Activated T-helper 9 cell treated with anti-CD3 and anti-CD28 coated beads, Interleukin-2, amount 50 U/mL, for 16 hours (primary cell): Measurements from ENCODE around the gene SIRPA.

Experiments used
- DNase-seq: peaks from one replicate; pipeline ENCODE4 v3.0.0-alpha.2; 2020; ENCODE audit warnings: low read depth

Gene SIRPA

DNA sequence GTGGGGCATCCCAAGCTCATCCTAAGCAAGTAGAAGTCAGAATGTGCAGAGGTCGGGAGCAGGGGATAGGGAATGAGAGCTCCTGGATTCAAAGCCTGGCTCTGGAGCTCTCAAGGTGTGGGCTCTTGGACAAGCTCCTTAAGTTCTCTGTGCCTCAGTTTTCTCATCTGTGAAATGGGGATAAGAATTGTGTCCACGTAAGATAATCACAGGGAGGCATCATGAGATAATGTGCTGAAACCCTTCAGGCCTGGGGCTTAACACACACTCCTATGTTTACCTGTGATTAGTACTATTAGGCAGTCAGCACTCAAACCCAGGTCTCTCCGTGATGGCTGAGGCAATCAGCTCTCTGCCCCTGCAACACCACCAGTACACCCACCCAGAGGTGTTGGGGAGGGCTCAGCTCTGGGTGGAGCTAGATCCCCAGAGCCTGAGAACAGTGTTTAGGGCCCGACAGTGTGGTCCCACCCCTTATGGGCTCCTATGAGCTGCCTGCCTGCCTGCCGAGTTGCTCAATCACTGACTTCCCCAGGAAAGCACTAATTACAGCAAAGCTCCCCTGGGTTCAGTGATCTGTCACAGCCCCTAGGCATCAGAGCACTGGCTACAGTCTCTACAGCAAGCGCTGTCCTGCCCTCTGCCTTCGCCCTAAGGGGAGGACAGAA, 6.3 kb upstream of the SIRPA start:
- DNase-seq = no peak

DNA sequence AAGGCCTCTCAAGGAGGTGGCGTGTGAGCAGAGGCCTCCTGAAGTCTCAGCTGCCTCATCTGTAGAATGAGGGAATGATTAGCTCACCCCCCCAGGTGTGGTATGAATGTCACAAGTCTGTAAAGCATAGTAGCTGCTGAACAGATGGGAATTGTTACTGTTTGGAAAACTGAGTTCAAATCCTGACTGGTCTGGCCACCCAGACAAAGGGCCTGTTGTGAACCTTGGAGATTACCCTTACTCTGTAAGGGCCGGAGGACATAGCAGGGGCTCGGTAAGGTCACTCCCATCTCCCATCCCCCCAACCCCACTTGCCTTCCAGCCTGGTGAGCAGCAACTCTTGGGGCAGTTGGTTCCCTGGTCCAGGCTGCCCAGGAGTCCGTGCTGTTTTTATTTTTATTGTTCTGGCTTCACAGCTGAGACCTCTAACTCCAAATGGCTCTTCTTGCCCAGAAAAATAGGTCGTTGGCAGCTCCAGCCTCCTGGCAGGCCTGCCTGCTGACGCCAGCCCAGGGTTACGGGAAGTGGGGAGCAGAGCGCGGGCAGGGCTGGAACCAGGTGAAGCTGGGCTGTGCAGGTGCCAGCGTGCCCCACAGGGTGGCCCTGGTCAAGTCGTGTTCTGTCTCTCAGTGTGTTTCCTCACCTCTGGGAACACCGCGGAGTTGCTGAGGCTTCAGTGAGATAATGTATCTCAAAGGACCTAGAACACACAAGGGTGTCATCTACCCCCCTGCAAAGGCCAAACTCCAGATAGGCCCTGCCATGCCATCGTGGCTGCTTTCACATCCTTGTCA, 4.5 kb upstream of the SIRPA start:
- no peak for DNase-seq

- DNase-seq = no peak
Observed at GRCh38 chr20:1891263-1892118, 3.7 kb upstream of the SIRPA start.

DNA sequence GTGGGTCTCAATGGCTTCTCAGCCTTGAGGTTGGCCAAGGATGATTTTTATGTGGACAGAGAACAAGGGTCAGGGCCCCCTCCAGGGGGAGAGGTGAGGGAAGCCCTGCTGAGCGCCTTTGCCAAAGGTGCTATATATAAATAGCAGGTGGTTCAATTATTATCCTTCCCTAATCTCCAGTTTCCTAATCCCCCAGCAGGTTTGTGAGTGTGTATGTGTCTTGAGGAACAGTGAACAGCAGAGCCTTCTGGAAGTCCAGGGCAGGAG, 3.2 kb upstream of the SIRPA start:
- DNase-seq = no peak

GRCh38 chr20:1893721-1894470, 1.3 kb upstream of the SIRPA start:
- no peak for DNase-seq

DNA sequence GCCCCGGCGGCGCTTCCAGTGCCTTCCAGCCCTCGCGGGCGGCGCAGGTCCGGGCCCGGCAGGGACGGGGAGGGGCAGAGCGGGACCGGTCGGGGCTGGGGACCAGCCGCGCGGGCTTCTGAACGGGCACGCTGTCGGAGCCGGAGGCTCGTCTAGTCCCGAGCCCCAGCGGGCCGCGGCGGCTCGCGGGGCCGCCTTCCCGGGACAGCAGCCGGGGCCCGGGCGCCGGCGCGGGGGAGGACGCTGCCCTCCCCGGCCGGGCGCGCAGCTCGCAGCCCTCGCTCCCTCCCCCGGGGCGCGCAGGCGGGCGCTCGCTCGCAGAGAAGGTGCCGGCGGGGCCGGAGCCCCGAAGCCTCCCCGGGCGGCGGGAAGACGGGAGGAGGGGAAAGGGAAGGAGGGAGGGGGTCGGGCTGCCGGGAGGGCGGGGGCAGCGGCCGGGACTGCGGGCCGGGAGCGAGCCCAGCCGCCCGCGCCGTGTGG, 696 bp upstream of the SIRPA start:
- DNase-seq = no peak

DNA sequence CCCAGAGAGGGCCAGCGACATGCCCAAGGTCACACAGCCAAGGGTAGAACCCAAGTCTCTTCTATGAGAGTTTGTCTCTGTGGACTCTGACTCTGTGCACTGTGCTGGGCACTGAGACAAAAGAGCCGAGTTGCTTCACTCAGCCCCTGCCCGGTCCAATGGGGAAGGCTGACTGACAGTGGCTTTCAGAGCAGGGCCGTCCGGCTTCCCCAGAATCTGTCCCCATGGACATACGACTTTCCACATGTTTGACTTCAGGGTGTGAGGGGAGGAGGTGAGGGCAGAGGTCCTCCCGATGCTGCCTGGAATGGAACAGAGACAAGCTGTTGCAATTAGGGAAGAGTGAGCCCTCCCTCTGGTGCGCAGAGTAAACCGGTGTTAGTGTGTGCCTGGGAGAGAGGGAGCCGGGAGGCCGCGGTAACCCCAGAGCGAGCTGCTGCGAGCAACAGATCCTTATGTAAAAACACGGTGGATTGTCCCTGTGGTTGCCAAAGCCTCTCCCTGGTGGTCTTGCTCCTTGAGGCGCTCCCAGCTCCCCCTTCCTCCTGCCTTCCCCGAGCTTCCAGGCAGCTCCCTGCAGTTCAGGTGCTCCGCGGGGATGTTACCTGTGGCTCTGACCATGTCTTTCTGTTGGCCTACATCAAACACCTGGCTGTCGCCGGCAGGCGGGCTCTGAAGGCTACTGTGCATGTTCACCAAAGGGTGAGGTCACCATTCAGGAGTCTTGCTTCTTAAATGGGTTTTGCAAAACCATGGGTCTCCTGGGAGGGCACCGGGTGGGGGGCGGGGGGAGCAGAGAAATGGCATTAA, 672 bp downstream of the SIRPA start:
- DNase-seq = no peak

DNA sequence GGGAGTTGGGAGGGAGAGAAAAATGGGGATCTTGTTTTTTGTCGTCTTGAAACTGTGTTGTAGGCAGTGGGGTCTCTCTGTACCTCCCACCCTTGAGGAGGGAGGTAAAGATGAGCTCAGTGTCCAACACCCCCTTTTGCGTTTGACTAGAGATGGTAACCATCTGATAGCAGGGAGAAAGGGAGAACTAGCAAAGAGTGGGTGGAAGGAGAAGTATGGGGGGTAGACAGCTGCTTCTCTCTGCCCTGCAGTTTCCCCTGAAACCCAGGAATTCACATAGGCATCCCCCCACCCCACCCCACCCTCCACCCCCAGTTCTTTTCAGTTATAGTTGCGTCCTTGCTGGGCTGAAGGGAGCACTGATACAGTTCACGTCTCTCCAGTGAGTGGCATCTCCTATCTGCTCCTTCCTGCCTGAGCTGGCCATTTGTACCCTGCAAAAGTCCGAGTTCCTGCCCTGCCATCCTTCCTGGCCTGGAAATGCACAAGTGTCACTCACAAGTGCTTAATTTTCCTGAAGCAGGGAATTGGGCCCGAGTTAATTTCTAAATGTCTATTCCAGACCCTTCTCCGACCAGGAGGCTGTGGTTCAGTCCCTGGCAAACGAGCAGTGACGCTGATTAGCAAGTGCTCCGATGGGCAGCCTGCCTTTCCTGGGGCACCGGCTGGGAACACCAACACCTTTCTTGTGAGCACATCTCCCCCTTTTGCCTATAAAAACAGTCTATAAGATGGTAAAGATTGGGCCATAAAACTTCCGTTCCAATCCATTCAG, 1.5 kb downstream of the SIRPA start:
- no peak for DNase-seq

- DNase-seq = no peak
Observed at GRCh38 chr20:1897541-1897940, 2.3 kb downstream of the SIRPA start.

- DNase-seq = no peak
Observed at GRCh38 chr20:1897965-1898464, 2.8 kb downstream of the SIRPA start.

GRCh38 chr20:1898482-1899240, 3.5 kb downstream of the SIRPA start:
- no peak for DNase-seq

GRCh38 chr20:1899241-1899525, 4.0 kb downstream of the SIRPA start:
- no peak for DNase-seq

- no peak for DNase-seq
Observed at GRCh38 chr20:1900321-1900801, 5.2 kb downstream of the SIRPA start.

DNA sequence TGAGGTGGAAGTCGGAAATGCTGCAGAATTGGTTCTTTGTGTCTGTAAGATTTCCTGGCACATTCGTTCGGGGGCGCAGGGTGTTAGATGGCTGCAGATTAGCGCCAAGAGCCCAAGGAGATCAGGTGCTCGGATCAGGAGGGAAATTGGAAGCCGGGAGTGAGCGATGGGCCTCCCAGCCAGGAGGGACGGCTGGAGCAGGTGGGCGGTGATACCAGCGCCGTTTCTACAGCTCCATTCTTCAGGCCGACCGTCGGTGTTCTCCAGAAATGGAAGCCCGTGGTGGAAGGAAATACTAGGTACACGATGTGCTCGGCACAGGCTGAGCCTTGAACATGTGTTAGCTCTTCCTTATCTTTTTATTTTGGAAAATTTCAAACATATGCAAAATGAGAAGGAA, 6.5 kb downstream of the SIRPA start:
- no peak for DNase-seq

- no peak for DNase-seq
Observed at GRCh38 chr20:1902188-1902587, 7.0 kb downstream of the SIRPA start.

GRCh38 chr20:1904135-1904534, 8.9 kb downstream of the SIRPA start:
- DNase-seq = no peak

DNA sequence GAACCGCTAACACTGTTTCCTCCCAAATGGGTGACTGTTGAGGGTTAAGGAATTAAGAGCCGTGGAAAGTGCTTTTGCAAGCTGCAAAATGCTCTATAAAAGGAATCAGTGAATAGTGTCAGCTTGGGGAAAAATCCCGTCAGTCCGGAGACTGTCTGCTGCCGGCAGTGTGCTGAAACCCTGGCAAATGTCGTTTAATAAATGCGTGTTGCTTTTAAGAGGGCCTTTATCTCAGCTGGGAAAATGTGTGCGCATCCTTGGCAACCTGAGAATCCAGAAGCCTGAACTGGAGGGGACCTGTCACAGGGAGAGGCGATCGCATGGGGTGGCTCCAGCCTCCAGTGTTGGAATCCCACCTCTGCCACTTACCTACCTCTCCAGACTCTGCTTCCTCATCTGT, 9.8 kb downstream of the SIRPA start:
- DNase-seq = no peak

DNA sequence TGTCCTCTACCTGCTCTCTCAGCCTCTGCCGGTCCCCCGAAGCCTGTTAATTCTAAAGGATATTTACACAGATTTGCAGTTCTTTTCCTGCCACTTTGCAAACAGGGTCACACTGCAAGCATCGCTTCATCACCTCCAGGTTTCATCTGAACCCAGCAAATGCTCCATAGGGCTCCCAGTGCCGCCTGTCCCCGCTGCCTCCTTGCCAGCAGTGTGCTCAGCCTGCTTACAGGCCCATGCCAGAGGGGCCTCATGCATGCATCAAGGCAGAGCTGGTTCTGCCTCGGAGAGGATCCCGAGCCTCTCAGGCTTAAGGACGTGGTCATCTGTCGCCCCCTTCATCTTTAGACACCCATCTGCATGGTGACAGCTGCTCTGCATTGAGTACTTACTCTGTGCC, 10.5 kb downstream of the SIRPA start:
- no peak for DNase-seq

- no peak for DNase-seq
Observed at GRCh38 chr20:1906361-1907051, 11.3 kb downstream of the SIRPA start.
